ENCODE measurements around the gene SORBS1. TPM values are rescaled to one million over a fixed set of nuclear protein-coding genes. Genes with fewer than 3 reads are reported as not detected.

Gene SORBS1
- polyA plus RNA-seq, 1 donor from 2014 or later, result 39.5 TPM

- no peak for TF ChIP-seq EP300 (conservative IDR thresholded peaks at IDR 0.05; ENCODE audit: poor library complexity, severe bottlenecking)
- TF ChIP-seq POLR2AphosphoS5 (IDR thresholded peaks at IDR 0.05), result no peak
- TF ChIP-seq REST (IDR thresholded peaks at IDR 0.05; ENCODE audit: borderline replicate concordance), result no peak
- TF ChIP-seq RAD21 (conservative IDR thresholded peaks at IDR 0.05), result no peak
- TF ChIP-seq EZH2 (IDR thresholded peaks at IDR 0.05; ENCODE audit: borderline replicate concordance, insufficient read depth, low read length, poor library complexity, severe bottlenecking), result no peak
- TF ChIP-seq MXI1 (conservative IDR thresholded peaks at IDR 0.05; ENCODE audit: poor library complexity, severe bottlenecking), result no peak
- TF ChIP-seq TAF1 (IDR thresholded peaks at IDR 0.05; ENCODE audit: low read depth), result no peak
- TF ChIP-seq SMC3 (conservative IDR thresholded peaks at IDR 0.05; ENCODE audit: poor library complexity), result no peak
- no peak for TF ChIP-seq CTCF (IDR thresholded peaks at IDR 0.05; ENCODE audit: poor library complexity, severe bottlenecking)
- Histone ChIP-seq H3K9ac (ENCODE audit: low read length) (no peak overlapping the region), H3K36me3 (ENCODE audit: insufficient read depth, low read length) (peaks cover 13% of the 10 kb centered on the region), H3K79me2 (replicated peaks; ENCODE audit: insufficient read depth, low read length) (no peaks in the 10 kb centered on the region), H3K4me3 (ENCODE audit: low read length) (no peak overlapping the region), H3K4me2 (ENCODE audit: low read length) (no peak overlapping the region), H4K20me1 (ENCODE audit: insufficient read depth) (no peaks in the 10 kb centered on the region), H3F3A (ENCODE audit: insufficient read depth, low read length, poor library complexity, severe bottlenecking) (no peaks in the 10 kb centered on the region), H2AFZ (ENCODE audit: low read depth, low read length) (no peak overlapping the region), H3K27ac (ENCODE audit: low read length) (no peak overlapping the region), H3K27me3 (ENCODE audit: insufficient read depth, low read depth, low read length) (no peaks in the 10 kb centered on the region), H3K9me2 (ENCODE audit: insufficient read depth, low read length) (no peaks in the 10 kb centered on the region), H3K9me3 (ENCODE audit: low read length) (no peaks in the 10 kb centered on the region)
Measured at GRCh38 chr10:95392681-95393164, 168.4 kb downstream of the SORBS1 start.

GRCh38 chr10:95392217-95392584 is 169.0 kb downstream of the SORBS1 start:
- Histone ChIP-seq H3K4me2 (ENCODE audit: low read length) (no peak overlapping the region), H2AFZ (ENCODE audit: low read depth, low read length) (no peak overlapping the region), H3K9me2 (ENCODE audit: insufficient read depth, low read length) (no peaks in the 10 kb centered on the region), H3K9ac (ENCODE audit: low read length) (no peak overlapping the region), H3K27me3 (ENCODE audit: insufficient read depth, low read depth, low read length) (no peaks in the 10 kb centered on the region), H3K36me3 (ENCODE audit: insufficient read depth, low read length) (peaks cover 13% of the 10 kb centered on the region), H3K9me3 (ENCODE audit: low read length) (no peaks in the 10 kb centered on the region), H3K4me3 (ENCODE audit: low read length) (no peak overlapping the region), H3F3A (ENCODE audit: insufficient read depth, low read length, poor library complexity, severe bottlenecking) (no peaks in the 10 kb centered on the region), H3K79me2 (replicated peaks; ENCODE audit: insufficient read depth, low read length) (no peaks in the 10 kb centered on the region), H3K27ac (ENCODE audit: low read length) (no peak overlapping the region), H4K20me1 (ENCODE audit: insufficient read depth) (no peaks in the 10 kb centered on the region)
- no peak for TF ChIP-seq SMC3 (conservative IDR thresholded peaks at IDR 0.05; ENCODE audit: poor library complexity)
- TF ChIP-seq POLR2AphosphoS5 (IDR thresholded peaks at IDR 0.05), result no peak
- no peak for TF ChIP-seq EZH2 (IDR thresholded peaks at IDR 0.05; ENCODE audit: borderline replicate concordance, insufficient read depth, low read length, poor library complexity, severe bottlenecking)
- TF ChIP-seq CTCF (IDR thresholded peaks at IDR 0.05; ENCODE audit: poor library complexity, severe bottlenecking), result no peak
- no peak for TF ChIP-seq MXI1 (conservative IDR thresholded peaks at IDR 0.05; ENCODE audit: poor library complexity, severe bottlenecking)
- no peak for TF ChIP-seq REST (IDR thresholded peaks at IDR 0.05; ENCODE audit: borderline replicate concordance)
- TF ChIP-seq RAD21 (conservative IDR thresholded peaks at IDR 0.05), result no peak
- no peak for TF ChIP-seq EP300 (conservative IDR thresholded peaks at IDR 0.05; ENCODE audit: poor library complexity, severe bottlenecking)
- TF ChIP-seq TAF1 (IDR thresholded peaks at IDR 0.05; ENCODE audit: low read depth), result no peak

Data from neural cell (in vitro differentiated cells).